ENCODE measurements around the gene SLC51B. TPM values are rescaled to one million over a fixed set of nuclear protein-coding genes. Genes with fewer than 3 reads are reported as not detected.
A peak's percentile ranks its signal among the peaks of the same experiment; 100 is the strongest.

Gene SLC51B
- total and polyA plus RNA-seq, 9 of the 15 experiments (the other 6 are each of a cell fraction or from before 2014, with no cell fraction given) = not detected

GRCh38 chr15:65049418-65049840 is 4.2 kb downstream of the SLC51B start (continued):
- TF ChIP-seq CBFA2T2 (conservative IDR thresholded peaks at IDR 0.05) (0 out of 2 replicates have a peak, but pooled peaks have one; percentile 21), HDAC1 (IDR thresholded peaks at IDR 0.05) (peak in 1 of 2 experiments; percentile 40; a peak in 1 of 4 replicates), TAF7 (tag; IDR thresholded peaks at IDR 0.05) (no peak), SIN3B (IDR thresholded peaks at IDR 0.05; ENCODE audit: low read depth) (no peak), PYGO2 (tag; IDR thresholded peaks at IDR 0.05) (no peak), SP2 (IDR thresholded peaks at IDR 0.05; ENCODE audit: extremely low read depth, low read depth, low read length, poor library complexity, severe bottlenecking) (peak; percentile 42), PBX2 (CRISPR knock-in tag; IDR thresholded peaks at IDR 0.05; ENCODE audit: low read depth) (no peak), PBX2 (tag; conservative IDR thresholded peaks at IDR 0.05; ENCODE audit: low read depth) (peak; percentile 50; the same call in 1 of the 2 replicates), DLX4 (CRISPR knock-in tag; IDR thresholded peaks at IDR 0.05) (no peak), FOXA1 (IDR thresholded peaks at IDR 0.05; ENCODE audit: borderline replicate concordance) (no peak), RNF2 (IDR thresholded peaks at IDR 0.05) (no peak), EHMT2 (IDR thresholded peaks at IDR 0.05) (no peak), SREBF1 (IDR thresholded peaks at IDR 0.05; ENCODE audit: borderline replicate concordance, low read depth, low read length) (no peak), NCOA4 (IDR thresholded peaks at IDR 0.05; ENCODE audit: partially characterized antibody) (no peak), E2F3 (CRISPR knock-in tag; IDR thresholded peaks at IDR 0.05) (no peak), SRSF7 (optimal IDR thresholded peaks at IDR 0.05; ENCODE audit: low read depth, low read length) (no peak), EP300 (IDR thresholded peaks at IDR 0.05; ENCODE audit: low read length) (no peak), MCM3 (IDR thresholded peaks at IDR 0.05) (no peak), ZNF512 (tag; IDR thresholded peaks at IDR 0.05) (no peak), CTCFL (IDR thresholded peaks at IDR 0.05; ENCODE audit: borderline replicate concordance, insufficient read depth, low read depth, low read length, poor library complexity, severe bottlenecking) (no peak), SAFB (IDR thresholded peaks at IDR 0.05; ENCODE audit: borderline replicate concordance, low read depth, low read length) (no peak), TBP (optimal IDR thresholded peaks at IDR 0.05; ENCODE audit: low read depth, low read length) (no peak)
